Muscle layer of duodenum (tissue), 2 donors: ENCODE data around the gene CHAF1B.

Source experiments
- H3K27ac ChIP-seq: one replicate; pipeline ENCODE4 v1.7.0; 2013; ENCODE audit warnings: mild to moderate bottlenecking, low read length
- H3K27me3 ChIP-seq: one replicate; pipeline ENCODE4 v1.7.0; 2013; ENCODE audit warnings: low read depth, mild to moderate bottlenecking, control low read depth, low read length
- H3K36me3 ChIP-seq, 2 donors: one replicate each; pipeline ENCODE4 v1.7.0; 2013; ENCODE audit warnings: low read length in 2 of 2, control low read depth in 1 of 2, mild to moderate bottlenecking in 1 of 2; ENCODE audit not compliant: insufficient read depth in 2 of 2, control insufficient read depth in 1 of 2
- H3K4me1 ChIP-seq, 2 donors: one replicate each; pipeline ENCODE4 v1.7.0; 2013; ENCODE audit warnings: low read length in 2 of 2, mild to moderate bottlenecking in 2 of 2, control low read depth in 1 of 2, moderate library complexity in 1 of 2; ENCODE audit not compliant: insufficient read depth in 2 of 2, control insufficient read depth in 1 of 2
- H3K4me3 ChIP-seq, 2 donors: one replicate each; pipeline ENCODE4 v1.7.0; 2013; ENCODE audit warnings: low read length in 2 of 2, low read depth in 1 of 2, mild to moderate bottlenecking in 1 of 2
- H3K9me3 ChIP-seq, 2 donors: one replicate each; pipeline ENCODE4 v1.7.0; 2013; ENCODE audit warnings: low read length in 2 of 2, control low read depth in 1 of 2, mild to moderate bottlenecking in 1 of 2; ENCODE audit not compliant: control insufficient read depth in 1 of 2
- donor health status: healthy.

CHAF1B gene

GRCh38 chr21:36465478-36465877 lies 80.3 kb downstream of the CHAF1B start:
- H3K27me3 ChIP-seq: no peaks in the 10 kb centered on the region
- no peaks in the 10 kb centered on the region for H3K36me3 ChIP-seq

GRCh38 chr21:36466061-36466511 lies 80.9 kb downstream of the CHAF1B start:
- H3K9me3 ChIP-seq: no peaks in the 10 kb centered on the region

More at GRCh38 chr21:36465478-36465877, 80.3 kb downstream of the CHAF1B start:
- Histone ChIP-seq H3K9me3 (no peaks in the 10 kb centered on the region), H3K4me3 (no peak overlapping the region), H3K27ac (no peak overlapping the region), H3K4me1 (peaks cover 0 to 9% of the 10 kb centered on the region in 2 donors)

More at GRCh38 chr21:36466061-36466511, 80.9 kb downstream of the CHAF1B start:
- H3K36me3 ChIP-seq: no peaks in the 10 kb centered on the region
- H3K4me1 ChIP-seq: peaks cover 0 to 9% of the 10 kb centered on the region in 2 donors
- H3K27ac ChIP-seq: no peak overlapping the region
- no peaks in the 10 kb centered on the region for H3K27me3 ChIP-seq
- H3K4me3 ChIP-seq: no peak overlapping the region
